Sciatic nerve (tissue), 2 donors: Measurements from ENCODE around the gene LRRC45. TPM values are rescaled to one million over a fixed set of nuclear protein-coding genes. Genes with fewer than 3 reads are reported as not detected.

ENCODE experiments used
- ATAC-seq: fragments of 200-7000 bp; cut with Tn5 transposase; one replicate; pipeline ENCODE4 v1.9.1; 2020; ENCODE audit warnings: mild to moderate bottlenecking, moderate library complexity
- DNase-seq: peaks from one replicate; pipeline ENCODE4 v3.0.0-alpha.2; 2020; ENCODE audit warnings: low spot score
- intact Hi-C: fragments of 100-400 bp; cut with DNase I; formaldehyde crosslinking; loops from one replicate; pipeline ENCODE4 v1.14.2; 2022
- total RNA-seq: library from RNA; stranded (reverse); fragmentation: NEBNext Ultra II Directional; extraction: Animal tissue kit (Norgen Biotek cat#: 25700); gene quantifications from one replicate; pipeline ENCODE4 v1.2.1, GENCODE V29; 2021
- donor health status: DM: no; HTN: no; CAD: no.
- donor health status: DM: no; HTN: no; CAD: no.

Gene LRRC45
- total RNA-seq, 1 donor from 2014 or later, result 8.6 TPM

- no peak for DNase-seq
- ATAC-seq, result no peak
- intact Hi-C loops, result no loop called here
Observed at GRCh38 chr17:82064433-82065192, 41.5 kb downstream of the LRRC45 start.

- ATAC-seq, result no peak
- intact Hi-C loops, result no loop called here
- no peak for DNase-seq
Observed at GRCh38 chr17:82065193-82065637, 42.1 kb downstream of the LRRC45 start.

- intact Hi-C loops, result no loop called here
- DNase-seq (peak; percentile 84), ATAC-seq (peak; percentile 81)
Observed at GRCh38 chr17:82065638-82066303, 42.7 kb downstream of the LRRC45 start, which contains the start of gene DUS1L. Gene DUS1L (minus strand): TSS chr17:82065804. CDS start chr17:82065059, 745 bp downstream.

GRCh38 chr17:82070611-82071010 is 47.5 kb downstream of the LRRC45 start:
- ATAC-seq, result no peak
- intact Hi-C loops, result no loop called here
- DNase-seq, result no peak

- no peak for ATAC-seq
- intact Hi-C loops, result no loop called here
- DNase-seq, result no peak
Observed at GRCh38 chr17:82072827-82073226, 49.7 kb downstream of the LRRC45 start.

- no peak for ATAC-seq
- intact Hi-C loops, result no loop called here
- DNase-seq, result no peak
Observed at GRCh38 chr17:82073446-82073845, 50.3 kb downstream of the LRRC45 start.

GRCh38 chr17:82076018-82076784 is 53.1 kb downstream of the LRRC45 start:
- ATAC-seq (no peak), DNase-seq (no peak)
- intact Hi-C loops, result no loop called here

- ATAC-seq, result peak; percentile 75
- intact Hi-C loops, result no loop called here
- no peak for DNase-seq
Observed at GRCh38 chr17:82076785-82077591, 53.9 kb downstream of the LRRC45 start.

- ATAC-seq, result peak; percentile 82
- DNase-seq, result no peak
- intact Hi-C loops, result loop anchor here (1.0 kb wide), 1 partner anchor 48 kb away; no protein-coding TSS in a partner anchor
Observed at GRCh38 chr17:82077617-82078358, 54.7 kb downstream of the LRRC45 start.

GRCh38 chr17:82078433-82078832 is 55.3 kb downstream of the LRRC45 start:
- DNase-seq, result no peak
- intact Hi-C loops, result loop anchor here (1.0 kb wide), 1 partner anchor 47 kb away; no protein-coding TSS in a partner anchor
- no peak for ATAC-seq

GRCh38 chr17:82079001-82079677 is 56.0 kb downstream of the LRRC45 start:
- DNase-seq (no peak), ATAC-seq (no peak)
- intact Hi-C loops, result no loop called here

GRCh38 chr17:82080048-82080788 is 57.1 kb downstream of the LRRC45 start:
- intact Hi-C loops, result loop anchor here (10.0 kb wide), 1 partner anchor 45 kb away; the partner anchor contains the start of genes DCXR and RAC3
- ATAC-seq, result no peak
- DNase-seq, result no peak

Other genes with a start within 250 kb of the LRRC45 start
- gene GCGR, start 219.2 kb upstream of the LRRC45 start, total RNA-seq, result 7.8 TPM
- 91.5 TPM for gene MCRIP1, start 190.0 kb upstream of the LRRC45 start, total RNA-seq
- gene PPP1R27, start 188.3 kb upstream of the LRRC45 start, total RNA-seq, result not detected
- 248 TPM for gene P4HB, start 162.8 kb upstream of the LRRC45 start, total RNA-seq
- 387 TPM for gene ARHGDIA, start 152.0 kb upstream of the LRRC45 start, total RNA-seq
- 45.9 TPM for gene ALYREF, start 131.7 kb upstream of the LRRC45 start, total RNA-seq
- gene ANAPC11, start 131.6 kb upstream of the LRRC45 start, total RNA-seq, result 58.2 TPM
- 0.80 TPM for gene NPB, start 121.1 kb upstream of the LRRC45 start, total RNA-seq
- 34.1 TPM for gene PCYT2, start 111.9 kb upstream of the LRRC45 start, total RNA-seq
- 17.7 TPM for gene SIRT7, start 105.1 kb upstream of the LRRC45 start, total RNA-seq
- 27.8 TPM for gene MAFG, start 95.6 kb upstream of the LRRC45 start, total RNA-seq
- 8.0 TPM for gene PYCR1, start 86.0 kb upstream of the LRRC45 start, total RNA-seq
- not detected for gene MYADML2, start 76.1 kb upstream of the LRRC45 start, total RNA-seq
- gene NOTUM, start 62.1 kb upstream of the LRRC45 start, total RNA-seq, result not detected
- 32.5 TPM for gene ASPSCR1, start 45.7 kb upstream of the LRRC45 start, total RNA-seq
- gene CENPX, start 427 bp upstream of the LRRC45 start, total RNA-seq, result 33.6 TPM
- gene RAC3, start 8.4 kb downstream of the LRRC45 start, total RNA-seq, result 4.0 TPM
- gene DCXR, start 14.4 kb downstream of the LRRC45 start, total RNA-seq, result 80.0 TPM
- 42.4 TPM for gene RFNG, start 28.5 kb downstream of the LRRC45 start, total RNA-seq
- 68.2 TPM for gene GPS1, start 28.6 kb downstream of the LRRC45 start, total RNA-seq
- 57.1 TPM for gene DUS1L, start 42.5 kb downstream of the LRRC45 start, total RNA-seq
- gene FASN, start 74.9 kb downstream of the LRRC45 start, total RNA-seq, result 280 TPM
- 50.6 TPM for gene CCDC57, start 189.5 kb downstream of the LRRC45 start, total RNA-seq
- gene SLC16A3, start 205.7 kb downstream of the LRRC45 start, total RNA-seq, result 53.1 TPM